HG02678 (cell line): ENCODE measurements around the gene SLC9A9.
"Not testable (repeated sequence)": the region's sequence is repeated elsewhere in the genome, so short reads cannot be mapped to it uniquely, and the experiment has no call there.

Experiments used
- ATAC-seq: cut with Tn5 transposase; IDR thresholded peaks from one replicate; pipeline ENCODE4 v1.9.1; 2021; ENCODE audit warnings: mild to moderate bottlenecking, moderate library complexity; ENCODE audit not compliant: unreplicated experiment

The SLC9A9 gene

GRCh38 chr3:143306407-143306806 is 541.9 kb downstream of the SLC9A9 start:
- ATAC-seq, result no peak

DNA sequence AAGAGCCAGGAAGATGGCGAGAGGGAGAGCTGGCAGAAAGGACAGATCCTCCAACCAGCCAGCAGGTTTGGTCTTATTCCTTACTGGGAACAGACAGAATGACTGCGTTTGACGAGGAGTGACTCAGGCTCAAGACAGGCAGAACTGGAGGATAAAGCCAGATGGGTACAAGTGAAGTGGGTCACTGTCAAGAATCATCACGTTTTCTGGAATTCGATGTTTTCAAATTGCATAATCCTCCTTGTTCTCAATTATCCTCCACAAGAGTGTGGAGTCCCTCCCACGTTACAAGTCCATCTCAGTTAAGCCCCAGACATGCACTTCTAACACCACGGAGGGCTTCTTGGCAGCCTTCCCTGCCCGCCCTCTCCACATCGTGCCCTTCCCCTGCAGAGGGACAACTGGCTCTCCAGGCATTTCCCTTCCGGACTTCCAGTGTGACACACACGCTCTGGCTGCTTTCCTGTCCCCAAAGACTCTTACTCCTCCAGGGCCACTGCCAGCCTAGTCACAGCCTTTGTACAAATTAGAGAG is 545.6 kb downstream of the SLC9A9 start:
- no peak for ATAC-seq

- no peak for ATAC-seq
Measured at GRCh38 chr3:143301031-143301901, 547.0 kb downstream of the SLC9A9 start.

DNA sequence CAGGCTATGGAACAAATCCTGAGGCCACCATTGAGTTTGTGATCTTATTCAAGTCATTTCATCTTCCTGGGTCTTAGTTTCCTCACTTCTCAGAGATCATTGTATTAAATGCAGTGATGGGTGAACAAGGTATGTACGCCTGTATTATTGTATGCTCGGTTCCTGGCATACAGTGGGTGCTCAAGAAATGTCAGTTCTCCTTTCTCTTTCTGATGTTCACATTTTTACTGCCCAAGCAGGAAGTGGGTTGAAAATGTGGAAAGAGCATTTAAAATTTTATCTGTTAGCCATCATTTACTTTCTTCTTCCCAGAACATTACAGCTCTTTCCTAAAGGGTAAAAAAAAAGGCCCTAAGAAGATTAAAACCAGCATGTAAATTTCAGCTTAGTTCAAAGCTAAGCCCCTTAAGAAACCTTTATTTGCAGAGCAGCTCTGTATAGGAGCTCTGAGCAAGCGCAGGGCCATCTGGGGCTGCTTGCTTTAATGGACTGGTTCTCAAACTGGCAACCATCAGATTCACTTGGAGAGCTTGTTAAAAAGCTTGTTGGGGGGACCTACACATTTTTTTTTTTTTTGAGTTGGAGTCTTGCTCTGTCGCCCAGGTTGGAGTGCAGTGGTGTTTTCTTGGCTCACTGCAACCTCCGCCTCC is 549.3 kb downstream of the SLC9A9 start:
- ATAC-seq, result no peak

DNA sequence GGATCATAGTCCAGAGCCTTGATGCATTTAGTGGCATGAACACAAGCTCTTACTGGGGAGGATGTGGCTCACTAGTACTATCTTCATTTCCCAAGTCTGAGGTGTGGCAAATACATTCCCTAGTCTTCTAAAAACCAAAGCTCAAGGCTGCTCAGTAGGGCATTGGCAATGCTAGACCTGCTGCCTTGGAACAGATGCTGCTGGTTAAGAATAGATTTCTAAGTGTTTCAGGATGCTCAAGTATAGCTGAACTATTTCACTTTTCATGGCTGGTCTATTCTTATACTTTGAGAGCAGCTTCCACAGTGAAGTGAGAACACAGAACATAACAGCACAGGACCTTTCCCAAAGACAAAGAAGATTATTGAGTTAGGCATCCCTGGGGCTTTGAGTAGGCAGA is 549.9 kb downstream of the SLC9A9 start:
- ATAC-seq, result no peak

GRCh38 chr3:143295201-143296080 is 552.8 kb downstream of the SLC9A9 start:
- ATAC-seq, result no peak

DNA sequence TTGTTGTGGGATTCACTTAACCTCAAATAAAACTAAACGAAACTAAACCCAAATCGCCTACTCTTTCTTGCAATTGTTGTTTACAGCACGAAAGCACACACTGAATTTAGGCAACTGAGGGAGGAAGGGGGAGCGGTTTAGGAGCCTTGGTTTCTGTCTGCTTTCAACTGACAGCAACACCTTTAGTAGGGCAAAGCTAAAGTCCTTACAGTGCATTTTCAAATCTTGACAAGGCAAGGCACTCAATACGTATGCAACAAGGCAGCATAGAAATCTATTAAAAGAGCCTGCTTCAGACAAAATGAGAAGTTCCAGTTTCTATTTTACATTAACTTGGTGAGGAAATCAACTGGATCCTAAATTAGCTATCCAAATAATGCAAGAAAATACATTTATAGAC is 554.1 kb downstream of the SLC9A9 start:
- ATAC-seq, result no peak

DNA sequence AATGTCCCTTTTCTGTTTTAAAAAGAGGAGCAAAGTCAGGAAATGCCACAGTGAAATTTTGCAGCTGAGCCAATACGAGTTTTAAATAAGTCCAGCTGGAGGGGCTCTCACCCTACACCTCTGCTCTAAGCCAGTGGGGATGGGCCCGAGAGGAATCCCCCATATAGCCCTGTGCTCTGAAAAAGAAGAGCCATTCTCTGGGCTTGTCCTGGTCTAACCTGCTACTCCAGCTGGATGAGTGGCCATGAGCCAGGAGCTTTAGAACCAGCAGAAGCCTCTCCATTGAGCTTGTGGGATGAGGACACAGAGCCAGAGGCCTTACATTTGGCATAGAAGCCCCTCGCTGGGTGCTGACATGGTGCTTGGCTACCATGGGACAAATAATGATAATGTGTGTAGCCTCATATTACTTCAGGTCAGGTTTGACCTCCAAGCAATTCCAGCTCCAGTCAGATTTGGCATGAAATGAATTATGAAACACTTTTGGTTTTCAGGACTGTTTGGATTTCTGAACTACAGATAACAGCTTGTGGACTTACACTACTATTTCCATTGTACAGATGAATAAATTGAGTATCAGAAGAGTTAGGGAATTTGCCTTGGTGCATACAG is 556.3 kb downstream of the SLC9A9 start:
- no peak for ATAC-seq

DNA sequence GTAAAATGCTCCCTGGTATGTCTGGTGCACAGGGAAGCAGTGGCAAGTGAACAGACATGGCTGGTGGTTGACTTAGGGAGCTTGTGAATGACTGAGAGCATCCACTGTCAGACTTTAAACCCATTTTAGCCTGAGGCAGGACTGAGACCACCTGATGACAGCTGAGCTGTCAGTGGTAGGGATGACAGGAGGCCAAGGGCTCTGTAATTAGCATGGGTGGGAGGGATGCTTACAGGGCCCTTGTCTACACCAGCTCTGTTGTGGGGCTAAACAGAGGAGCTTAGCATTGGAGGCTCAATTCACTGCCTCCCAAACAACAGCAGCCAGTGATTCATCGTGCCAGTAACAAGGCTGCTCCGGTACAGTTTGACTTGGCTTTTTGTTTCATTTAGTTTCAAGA is 559.3 kb downstream of the SLC9A9 start:
- ATAC-seq, result no peak

DNA sequence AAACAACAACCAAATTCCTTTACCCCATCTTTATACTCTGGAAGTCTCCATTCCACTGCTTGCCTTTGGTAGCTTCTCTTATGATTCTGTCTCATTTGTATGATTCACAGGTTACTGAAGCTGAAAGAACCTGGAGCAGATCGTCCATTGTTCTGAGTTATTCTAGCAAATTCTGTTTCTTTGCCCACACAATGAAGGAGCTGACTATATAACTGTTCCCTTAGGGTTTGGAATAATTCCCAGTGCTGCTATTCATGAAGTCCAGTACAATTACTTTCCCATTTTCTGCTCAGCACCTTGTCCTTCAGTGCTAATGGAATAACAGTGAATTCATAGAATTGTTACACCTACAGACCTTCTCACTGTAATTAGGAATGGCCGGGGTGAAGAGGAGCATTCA is 560.9 kb downstream of the SLC9A9 start:
- no peak for ATAC-seq

- ATAC-seq, result no peak
Measured at GRCh38 chr3:143286392-143287010, 561.8 kb downstream of the SLC9A9 start.

- no peak for ATAC-seq
Measured at GRCh38 chr3:143283432-143284128, 564.7 kb downstream of the SLC9A9 start.

GRCh38 chr3:143280984-143281383 is 567.3 kb downstream of the SLC9A9 start:
- no peak for ATAC-seq

DNA sequence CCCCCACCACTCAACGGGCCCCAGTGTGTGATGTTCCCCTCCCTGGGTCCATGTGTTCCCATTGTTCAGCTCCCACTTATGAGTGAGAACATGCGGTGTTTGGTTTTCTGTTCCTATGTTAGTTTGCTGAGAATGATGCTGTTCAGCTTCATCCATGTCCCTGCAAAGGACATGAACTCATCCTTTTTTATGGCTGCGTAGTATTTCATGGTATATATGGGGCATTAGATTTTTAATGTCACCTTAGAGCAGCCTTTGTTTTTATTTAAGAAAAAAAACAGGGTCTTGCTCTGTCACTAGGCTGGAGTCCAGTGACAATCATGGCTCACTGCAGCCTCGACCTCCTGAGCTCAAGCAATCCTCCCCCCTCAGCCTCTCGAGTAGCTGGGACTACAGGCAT is 568.7 kb downstream of the SLC9A9 start:
- ATAC-seq, result not testable (repeated sequence)

- ATAC-seq, result no peak
Measured at GRCh38 chr3:143278721-143279120, 569.5 kb downstream of the SLC9A9 start.

GRCh38 chr3:143277531-143277930 is 570.7 kb downstream of the SLC9A9 start:
- ATAC-seq, result no peak

DNA sequence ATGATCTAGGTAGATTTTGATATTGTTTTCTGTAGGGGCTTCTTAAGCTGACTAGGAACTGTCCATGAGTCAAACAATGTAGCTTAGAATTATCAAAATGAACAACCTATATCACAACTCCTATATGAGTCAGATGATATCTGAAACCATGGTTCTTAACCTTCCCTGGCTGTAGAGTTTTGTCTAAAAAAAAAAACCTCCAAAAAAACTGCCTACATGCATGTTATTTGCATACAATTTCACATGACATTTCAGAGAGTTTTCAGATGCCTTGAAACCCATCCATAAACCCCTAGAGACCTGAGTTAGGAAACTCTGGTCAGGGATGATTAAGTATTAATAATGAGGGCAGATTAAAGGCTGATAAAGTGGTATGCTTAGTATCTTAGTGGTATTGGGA is 571.7 kb downstream of the SLC9A9 start:
- no peak for ATAC-seq

GRCh38 chr3:143273975-143274690 is 574.1 kb downstream of the SLC9A9 start:
- ATAC-seq, result no peak

DNA sequence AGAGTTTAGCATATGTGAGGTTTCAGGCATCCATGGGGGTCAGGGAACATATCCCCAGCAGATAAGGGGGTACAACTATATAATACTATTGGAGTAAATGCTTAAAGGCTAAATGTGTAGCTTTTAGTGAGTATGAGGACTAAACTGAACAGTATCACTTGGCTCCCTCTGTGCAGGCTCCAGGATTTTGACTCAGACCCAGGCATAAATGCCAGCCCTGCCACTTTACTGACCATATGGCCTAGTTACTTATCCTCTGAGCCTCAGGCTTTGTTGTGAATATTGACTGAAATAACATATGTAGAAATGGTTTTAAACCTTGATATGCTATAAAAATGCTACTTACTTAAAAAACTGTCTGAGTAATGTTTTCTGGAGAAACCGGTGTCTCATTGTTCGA is 577.1 kb downstream of the SLC9A9 start:
- ATAC-seq, result no peak
